B cell (primary cell): Measurements from ENCODE around the gene KRTAP5-2. TPM values are rescaled to one million over a fixed set of nuclear protein-coding genes. Genes with fewer than 3 reads are reported as not detected.

Experiments used
- ATAC-seq: fragments of 200-7000 bp; cut with Tn5 transposase; one replicate; pipeline ENCODE4 v1.10.0; 2021; ENCODE audit warnings: low read depth, mild to moderate bottlenecking, moderate number of reproducible peaks, moderate library complexity
- CTCF ChIA-PET: fragments of 350-600 bp; sonication (Branson Sonifier 250); formaldehyde crosslinking; loops from one replicate; lab custom pipeline; 2021; ENCODE audit warnings: antibody characterized with exemption, inconsistent platforms; lab: Charles Lee
- POLR2A ChIA-PET: fragments of 350-600 bp; sonication (Branson Sonifier 250); formaldehyde crosslinking; loops from one replicate; lab custom pipeline; 2021; ENCODE audit warnings: antibody characterized with exemption; lab: Charles Lee
- DNase-seq: peaks from one replicate; pipeline ENCODE4 v3.0.0; 2013
- H2AFZ ChIP-seq: 2 replicates; pipeline ENCODE4 v1.6.1; 2012; ENCODE audit warnings: mild to moderate bottlenecking, low read depth, low read length; ENCODE audit not compliant: insufficient read depth, poor library complexity, severe bottlenecking
- H3K27ac ChIP-seq, 2 donors: 1 replicate in 1 of 2; 2 replicates in 1 of 2; pipeline ENCODE4 v1.5.1; 2012 to 2013; ENCODE audit warnings: low read length in 2 of 2, mild to moderate bottlenecking in 2 of 2, moderate library complexity in 1 of 2
- H3K27me3 ChIP-seq, 4 experiments: fragments of 200-600 bp in 1 of 4; sonication (generic) in 1 of 4; replicated peaks in 1 of 4; 1 replicate in 2 of 4; 2 replicates in 2 of 4; pipeline versions ENCODE4 v1.6.1 to v1.7.0; 2013 to 2016; ENCODE audit warnings: low read length in 3 of 4, mild to moderate bottlenecking in 2 of 4, mixed read lengths in 1 of 4, moderate library complexity in 1 of 4; ENCODE audit not compliant: insufficient read depth in 4 of 4, control insufficient read depth in 3 of 4; ENCODE audit errors: control extremely low read depth in 1 of 4
- H3K36me3 ChIP-seq, 2 experiments: replicated peaks in 1 of 2; 1 replicate in 1 of 2; 2 replicates in 1 of 2; pipeline versions ENCODE4 v1.6.1 to v1.7.1; 2013; ENCODE audit warnings: low read length in 1 of 2; ENCODE audit not compliant: insufficient read depth in 2 of 2, control insufficient read depth in 1 of 2; ENCODE audit errors: control extremely low read depth in 1 of 2, extremely low read depth in 1 of 2
- H3K4me1 ChIP-seq, 2 donors: fragments of 200-600 bp in 1 of 2; sonication (generic) in 1 of 2; 1 replicate in 1 of 2; 2 replicates in 1 of 2; pipeline versions ENCODE4 v1.5.1 to v1.6.1; 2013 to 2017; ENCODE audit warnings: low read length in 2 of 2; ENCODE audit not compliant: control insufficient read depth in 2 of 2, insufficient read depth in 2 of 2
- H3K4me2 ChIP-seq: replicated peaks from 2 replicates; pipeline ENCODE3; 2012; ENCODE audit warnings: mild to moderate bottlenecking, low read depth, low read length; ENCODE audit not compliant: poor library complexity, severe bottlenecking
- H3K4me3 ChIP-seq, 5 experiments: fragments of 200-600 bp in 1 of 5; sonication (generic) in 1 of 5; 1 replicate in 3 of 5; 2 replicates in 2 of 5; pipeline versions ENCODE4 v1.5.1 to v1.7.0; 2011 to 2016; ENCODE audit warnings: low read length in 4 of 5, mild to moderate bottlenecking in 4 of 5, low read depth in 2 of 5, control low read depth in 1 of 5, moderate library complexity in 1 of 5; ENCODE audit not compliant: insufficient read depth in 1 of 5; ENCODE audit errors: control extremely low read depth in 1 of 5, extremely low read depth in 1 of 5
- H3K79me2 ChIP-seq: fragments of 200-600 bp; sonication (generic); one replicate; pipeline ENCODE4 v1.6.0; 2016; ENCODE audit warnings: low read length; ENCODE audit not compliant: control insufficient read depth, insufficient read depth
- H3K9ac ChIP-seq: fragments of 200-600 bp; sonication (generic); 2 replicates; pipeline ENCODE4 v1.6.1; 2017; ENCODE audit warnings: mild to moderate bottlenecking, low read length, moderate library complexity
- H3K9me3 ChIP-seq, 3 donors: one replicate each; pipeline versions ENCODE4 v1.6.1 to v1.7.1; 2013; ENCODE audit warnings: low read length in 2 of 3; ENCODE audit not compliant: control insufficient read depth in 2 of 3, insufficient read depth in 1 of 3; ENCODE audit errors: control extremely low read depth in 1 of 3
- H4K20me1 ChIP-seq: 2 replicates; pipeline ENCODE4 v1.6.0; 2012; ENCODE audit warnings: mild to moderate bottlenecking, low read length; ENCODE audit not compliant: insufficient read depth, control insufficient read depth, poor library complexity, severe bottlenecking
- H3K27ac Mint-ChIP-seq: one replicate; pipeline ENCODE4 v1.8.0; 2021; ENCODE audit warnings: mixed read lengths
- H3K27me3 Mint-ChIP-seq: one replicate; pipeline ENCODE4 v1.8.0; 2021; ENCODE audit warnings: mixed read lengths
- H3K4me1 Mint-ChIP-seq: one replicate; pipeline ENCODE4 v1.8.0; 2021; ENCODE audit warnings: mixed read lengths
- H3K4me3 Mint-ChIP-seq: one replicate; pipeline ENCODE4 v1.8.0; 2021; ENCODE audit warnings: mixed read lengths
- H3K9me3 Mint-ChIP-seq: one replicate; pipeline ENCODE4 v1.8.0; 2022; ENCODE audit warnings: mixed read lengths; ENCODE audit not compliant: insufficient read depth
- EZH2 ChIP-seq: IDR thresholded peaks from 2 replicates; pipeline ENCODE4 v1.6.1; 2012; ENCODE audit warnings: borderline replicate concordance, low read depth, mild to moderate bottlenecking, moderate library complexity, low read length; ENCODE audit not compliant: insufficient read depth, poor library complexity, severe bottlenecking
- WGBS: methylation state at CpG from one replicate; pipeline ENCODE4 v1.1.5; 2013; ENCODE audit warnings: missing lambda C conversion rate; ENCODE audit not compliant: insufficient coverage; 5-methylcytosine and 5-hydroxymethylcytosine counted together
- intact Hi-C: fragments of 100-400 bp; cut with micrococcal nuclease; formaldehyde crosslinking; loops from one replicate; pipeline ENCODE4 v1.10.0; 2022
- polyA plus RNA-seq: library from polyadenylated mRNA; depleted of rRNA; stranded (reverse); fragments of >200 nt; gene quantifications from 2 replicates; pipeline ENCODE4 v1.2.3, GENCODE V29; 2012
- total RNA-seq, 2 donors: library from RNA; stranded (reverse); fragments of 120-200 nt in 1 of 2; gene quantifications; 1 replicate in 1 of 2; 2 replicates in 1 of 2; pipeline versions ENCODE4 v1.2.3 to v1.2.4, GENCODE V29; 2013 to 2022
- TF ChIP-seq, protein P1 (sequence below): fragments of 200-600 bp; IDR thresholded peaks from one replicate; pipeline ENCODE4 v1.8.0; 2022; ENCODE audit warnings: antibody characterized with exemption, mild to moderate bottlenecking

KRTAP5-2 gene
- total and polyA plus RNA-seq, 2 donors (not counting 1 experiment from before 2014, with no cell fraction given) = 0.36 TPM; not detected in 1

DNA sequence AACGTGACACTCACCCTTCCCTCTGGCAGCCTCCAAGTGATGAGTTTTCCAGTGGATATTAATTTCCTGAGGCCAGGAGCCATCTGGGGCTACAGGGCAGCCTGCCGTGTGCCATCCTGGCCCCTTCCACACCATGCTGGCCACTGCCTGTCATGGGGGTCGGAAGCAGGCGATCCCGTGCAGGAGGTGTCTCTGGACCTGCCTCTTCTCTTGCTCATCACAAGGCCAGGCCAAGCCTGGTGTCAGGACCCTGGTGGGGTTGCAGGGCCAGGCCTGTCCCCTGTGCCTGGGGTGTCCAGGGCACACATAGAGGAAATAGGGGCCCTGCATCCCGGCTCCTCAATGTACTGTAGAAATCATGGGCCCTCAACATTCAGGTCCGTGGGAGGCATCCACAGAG is 6.6 kb upstream of the KRTAP5-2 start:
- H3K4me1 ChIP-seq = peaks cover 0 to 15% of the 10 kb centered on the region in 2 donors
- no peaks in the 10 kb centered on the region for H4K20me1 ChIP-seq
- Mint-ChIP-seq H3K27ac (no peak overlapping the region), H3K9me3 (no peaks in the 10 kb centered on the region), H3K4me1 (peaks cover 15% of the 10 kb centered on the region), H3K4me3 (no peak overlapping the region), H3K27me3 (peaks cover 25% of the 10 kb centered on the region)
- no peaks in the 10 kb centered on the region for H3K9me3 ChIP-seq
- POLR2A ChIA-PET = no interaction called here
- H3K4me2 ChIP-seq = no peak overlapping the region
- CTCF ChIA-PET = interaction anchor here (1.0 to 1.4 kb wide), 3 partner anchors 10 to 48 kb away, joined by 5 to 8 read pairs (median 6); no protein-coding TSS in a partner anchor
- DNase-seq = no peak
- no peak for ATAC-seq
- H3K27me3 ChIP-seq = peaks cover 0 to 3% (median 0%) of the 10 kb centered on the region in 4 experiments
- H3K9ac ChIP-seq = no peak overlapping the region
- TF ChIP-seq EZH2 = no peak
- TF ChIP-seq, protein P1, sequence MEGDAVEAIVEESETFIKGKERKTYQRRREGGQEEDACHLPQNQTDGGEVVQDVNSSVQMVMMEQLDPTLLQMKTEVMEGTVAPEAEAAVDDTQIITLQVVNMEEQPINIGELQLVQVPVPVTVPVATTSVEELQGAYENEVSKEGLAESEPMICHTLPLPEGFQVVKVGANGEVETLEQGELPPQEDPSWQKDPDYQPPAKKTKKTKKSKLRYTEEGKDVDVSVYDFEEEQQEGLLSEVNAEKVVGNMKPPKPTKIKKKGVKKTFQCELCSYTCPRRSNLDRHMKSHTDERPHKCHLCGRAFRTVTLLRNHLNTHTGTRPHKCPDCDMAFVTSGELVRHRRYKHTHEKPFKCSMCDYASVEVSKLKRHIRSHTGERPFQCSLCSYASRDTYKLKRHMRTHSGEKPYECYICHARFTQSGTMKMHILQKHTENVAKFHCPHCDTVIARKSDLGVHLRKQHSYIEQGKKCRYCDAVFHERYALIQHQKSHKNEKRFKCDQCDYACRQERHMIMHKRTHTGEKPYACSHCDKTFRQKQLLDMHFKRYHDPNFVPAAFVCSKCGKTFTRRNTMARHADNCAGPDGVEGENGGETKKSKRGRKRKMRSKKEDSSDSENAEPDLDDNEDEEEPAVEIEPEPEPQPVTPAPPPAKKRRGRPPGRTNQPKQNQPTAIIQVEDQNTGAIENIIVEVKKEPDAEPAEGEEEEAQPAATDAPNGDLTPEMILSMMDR = no peak
- no peak overlapping the region for H2AFZ ChIP-seq
- no peak overlapping the region for H3K4me3 ChIP-seq
- no peak overlapping the region for H3K27ac ChIP-seq
- intact Hi-C loops = no loop called here
- WGBS = 97% methylated on average over 7 of the region's 7 CpGs
- H3K79me2 ChIP-seq = no peaks in the 10 kb centered on the region
- H3K36me3 ChIP-seq = no peaks in the 10 kb centered on the region

DNA sequence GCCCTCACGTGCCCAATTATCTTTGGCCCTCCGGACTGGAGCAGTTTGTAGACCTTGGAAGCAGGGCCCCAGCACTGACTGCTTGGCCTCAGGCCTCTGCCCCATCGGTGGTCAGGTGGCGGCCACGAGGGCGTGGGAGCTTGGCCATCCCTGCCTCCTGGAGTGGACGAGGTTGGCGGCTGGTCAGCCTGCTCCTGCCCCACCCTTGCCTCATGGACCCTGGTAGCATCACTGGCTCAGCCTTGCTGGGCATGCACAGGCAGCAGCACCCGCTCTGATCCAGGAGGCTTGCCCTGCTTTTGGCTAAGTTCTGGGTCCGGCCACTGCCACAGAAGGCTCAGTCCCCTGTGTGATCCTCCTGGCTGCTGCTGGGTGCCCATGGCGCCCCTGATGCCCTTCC is 6.1 kb upstream of the KRTAP5-2 start:
- Histone ChIP-seq H3K79me2 (no peaks in the 10 kb centered on the region), H4K20me1 (no peaks in the 10 kb centered on the region), H3K27ac (no peak overlapping the region), H3K27me3 (peaks cover 0 to 3% (median 0%) of the 10 kb centered on the region in 4 experiments), H3K4me3 (no peak overlapping the region), H3K4me2 (no peak overlapping the region), H3K36me3 (no peaks in the 10 kb centered on the region), H2AFZ (no peak overlapping the region), H3K9ac (no peak overlapping the region), H3K9me3 (no peaks in the 10 kb centered on the region), H3K4me1 (peaks cover 0 to 15% of the 10 kb centered on the region in 2 donors)
- POLR2A ChIA-PET = no interaction called here
- DNase-seq (no peak), ATAC-seq (no peak)
- Mint-ChIP-seq H3K4me3 (no peak overlapping the region), H3K27ac (no peak overlapping the region), H3K9me3 (no peaks in the 10 kb centered on the region), H3K4me1 (peaks cover 15% of the 10 kb centered on the region), H3K27me3 (peaks cover 30% of the 10 kb centered on the region)
- intact Hi-C loops = no loop called here
- CTCF ChIA-PET = no interaction called here
- TF ChIP-seq EZH2 = no peak
- TF ChIP-seq, protein P1 = no peak
- WGBS = 96% methylated on average over 11 of the region's 11 CpGs
